Activated CD8-positive, alpha-beta memory T cell treated with anti-CD3 and anti-CD28 coated beads, Interleukin-2, amount 50 U/mL, for 48 hours (primary cell): ENCODE data around the gene REXO1.
A peak's percentile ranks its signal among the peaks of the same experiment; 100 is the strongest.
"Not testable (repeated sequence)": the region's sequence is repeated elsewhere in the genome, so short reads cannot be mapped to it uniquely, and the experiment has no call there.

Source experiments
- DNase-seq: peaks from one replicate; pipeline ENCODE4 v3.0.0-alpha.2; 2020

REXO1 gene

DNA sequence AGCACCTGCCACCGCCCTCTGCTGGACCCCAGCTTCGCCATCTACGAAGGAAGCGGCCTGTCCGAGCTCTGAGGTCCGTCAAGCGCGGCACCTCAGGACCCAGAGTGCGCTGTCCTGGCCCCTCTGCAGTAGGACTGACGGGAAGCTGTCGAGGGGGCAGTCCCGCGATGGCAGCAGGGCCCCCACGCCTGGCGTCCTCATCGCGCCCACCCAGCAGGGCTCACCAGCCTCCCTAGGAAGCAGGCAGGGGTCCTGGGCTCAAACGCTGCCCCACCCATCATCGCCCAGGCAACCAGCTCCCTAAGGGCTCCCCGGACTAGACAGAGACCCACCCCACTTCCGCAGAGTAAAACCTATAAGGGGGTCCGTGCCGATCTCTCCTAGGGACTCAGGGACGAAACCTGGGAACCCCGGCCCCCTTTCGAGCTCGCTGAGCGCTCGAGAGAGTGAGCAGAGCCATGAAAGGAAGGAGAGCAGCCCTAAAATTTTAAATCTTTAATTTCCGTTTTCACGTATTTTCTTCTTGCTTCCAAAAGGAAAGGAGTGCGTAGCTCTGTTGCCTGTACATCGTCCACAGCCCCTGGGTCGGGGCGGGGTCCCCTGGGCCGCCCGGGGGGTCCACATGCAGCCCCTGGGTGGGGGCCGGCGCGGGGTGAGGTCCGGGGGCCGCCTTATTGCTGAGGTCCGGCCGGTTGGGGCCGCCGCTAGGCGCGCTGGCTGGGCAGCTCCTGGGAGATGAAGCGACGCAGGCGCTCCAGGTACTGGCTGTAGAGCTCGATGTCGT lies 28.4 kb upstream of the REXO1 start:
- not testable (repeated sequence) for DNase-seq

- peak; percentile 94 for DNase-seq
Observed at GRCh38 chr19:1875646-1876495, 27.6 kb upstream of the REXO1 start.

- DNase-seq = not testable (repeated sequence)
Observed at GRCh38 chr19:1875265-1875645, 27.0 kb upstream of the REXO1 start.

- peak; percentile 61 for DNase-seq
Observed at GRCh38 chr19:1874554-1875185, 26.4 kb upstream of the REXO1 start.

DNA sequence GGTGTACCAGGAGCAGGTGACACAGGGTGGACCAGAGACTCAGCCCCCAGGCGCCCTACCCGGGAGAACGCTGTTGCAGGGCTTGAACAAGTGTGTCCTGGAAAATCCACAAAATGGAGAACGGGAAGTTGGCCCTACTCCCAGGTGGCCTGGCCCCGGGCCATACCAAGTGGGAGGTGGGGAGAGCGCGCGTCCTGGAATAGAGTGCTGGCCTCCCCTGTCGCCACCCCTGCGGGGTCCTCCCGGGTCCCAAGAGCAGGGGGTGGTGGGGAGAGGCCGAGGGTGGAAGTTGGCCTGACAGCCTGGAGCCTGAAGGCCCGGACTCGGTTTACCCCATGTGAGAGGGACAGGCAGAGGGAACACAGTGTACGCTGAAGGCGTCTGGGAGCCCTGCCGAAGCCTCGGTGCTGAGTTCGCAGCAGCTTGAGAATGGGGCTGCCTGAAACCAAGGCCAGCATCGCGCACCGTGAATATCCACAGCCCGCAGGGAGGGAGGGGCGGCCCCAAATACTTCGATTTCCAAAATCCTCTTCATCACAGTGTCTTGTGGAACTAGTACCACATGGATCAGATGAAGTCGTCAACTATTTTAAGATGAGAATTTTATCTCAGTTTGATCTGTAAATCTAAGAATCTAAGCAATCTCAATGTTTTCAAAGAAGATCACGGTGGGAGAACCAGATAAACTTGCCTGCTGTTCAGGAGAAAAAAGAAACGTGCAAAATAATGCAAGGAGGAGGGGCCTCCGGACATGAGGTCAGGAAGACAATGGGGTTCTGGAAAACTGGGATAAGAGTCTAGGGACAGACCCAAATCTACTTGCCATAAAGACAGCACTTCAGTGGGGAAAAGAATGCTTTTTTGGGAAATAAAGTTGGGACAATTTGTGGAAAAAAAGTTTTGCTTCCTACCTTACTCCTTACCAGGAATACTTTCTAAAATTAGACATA lies 25.5 kb upstream of the REXO1 start:
- DNase-seq = no peak

DNA sequence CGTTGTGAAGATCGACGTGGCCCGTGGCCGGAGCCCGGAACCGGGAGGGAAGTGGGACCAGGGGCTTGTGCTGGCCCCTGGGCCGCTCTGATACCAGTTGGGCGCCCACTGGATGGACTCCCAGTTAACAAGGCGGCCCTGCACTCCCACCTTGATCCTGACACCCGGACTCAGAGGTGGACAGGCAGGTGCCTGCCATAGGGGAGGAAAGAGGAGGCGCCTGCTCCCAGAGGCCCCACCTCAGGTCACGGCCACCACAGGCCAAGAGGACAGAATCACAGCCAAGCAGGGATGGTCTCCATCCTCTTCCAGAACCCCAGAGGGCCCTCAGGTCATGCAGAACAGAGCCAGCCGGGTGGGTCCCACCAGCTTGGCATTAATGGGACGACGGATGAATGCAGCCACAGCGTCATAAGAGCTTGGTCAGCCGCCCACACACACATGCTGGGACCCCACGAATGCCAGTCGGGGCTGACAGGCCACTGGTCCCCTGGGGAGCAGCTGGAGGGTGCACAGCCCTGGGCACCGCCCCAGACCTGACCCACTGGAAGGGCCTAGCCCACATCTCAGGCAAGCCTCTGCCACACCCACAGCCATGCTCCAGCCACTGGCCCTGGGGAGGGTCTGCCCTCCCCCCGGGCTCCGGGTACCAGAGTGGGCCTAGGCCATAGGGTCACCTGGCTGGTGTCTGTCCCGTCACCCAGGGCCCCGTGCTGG lies 24.7 kb upstream of the REXO1 start:
- DNase-seq = no peak

- DNase-seq = no peak
Observed at GRCh38 chr19:1871630-1872029, 23.3 kb upstream of the REXO1 start.

GRCh38 chr19:1871140-1871597 lies 22.9 kb upstream of the REXO1 start:
- DNase-seq = no peak

DNA sequence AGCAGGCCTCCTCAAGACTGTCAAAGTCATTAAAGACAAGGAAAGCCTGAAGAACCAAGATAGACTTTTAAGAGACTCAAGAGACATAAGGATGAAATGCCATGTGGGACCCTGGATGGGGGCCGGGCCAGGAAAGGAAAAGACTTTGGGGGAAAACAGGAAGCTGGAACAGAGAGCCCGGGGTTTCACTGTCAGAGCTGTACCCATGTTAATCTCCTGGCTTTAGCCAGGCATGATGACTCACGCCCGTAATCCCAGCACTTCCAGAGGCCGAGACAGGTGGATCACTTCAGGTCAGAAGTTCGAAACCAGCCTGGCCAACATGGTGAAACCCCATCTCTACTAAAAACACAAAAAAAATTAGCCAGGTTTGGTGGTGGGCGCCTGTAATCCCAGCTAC lies 20.7 kb upstream of the REXO1 start:
- no peak for DNase-seq

GRCh38 chr19:1867349-1867724 lies 19.1 kb upstream of the REXO1 start:
- no peak for DNase-seq

DNA sequence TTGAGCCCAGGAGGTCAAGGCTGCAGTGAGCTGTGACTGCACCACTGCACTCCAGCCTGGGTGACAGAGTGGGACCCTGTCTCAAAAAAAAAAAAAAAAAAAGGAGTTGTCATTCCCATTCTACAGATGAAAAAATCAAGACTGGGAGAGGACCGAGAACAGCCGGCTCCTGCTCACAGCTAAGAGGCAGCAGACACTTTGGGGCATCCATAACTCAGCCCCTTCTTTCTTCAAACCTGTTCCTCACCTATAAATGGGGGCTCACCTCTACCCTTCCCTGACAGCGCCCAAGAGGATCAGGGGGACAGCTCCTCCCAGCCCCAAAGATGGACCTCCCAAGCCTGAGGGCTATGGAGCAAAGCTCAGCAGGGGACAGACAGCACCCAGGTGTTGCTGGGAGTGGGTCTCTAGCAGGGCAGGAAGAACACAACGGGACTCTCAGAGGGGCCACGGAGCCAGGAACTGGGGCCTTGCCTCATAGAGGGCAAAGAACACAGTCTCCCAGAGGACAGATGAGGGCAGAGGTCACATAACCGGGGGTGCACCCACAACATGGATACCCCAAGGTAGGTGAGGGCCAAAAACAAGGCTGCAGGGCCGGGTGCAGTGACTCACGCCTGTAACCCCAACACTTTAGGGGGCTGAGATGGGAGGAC lies 18.5 kb upstream of the REXO1 start:
- no peak for DNase-seq

DNA sequence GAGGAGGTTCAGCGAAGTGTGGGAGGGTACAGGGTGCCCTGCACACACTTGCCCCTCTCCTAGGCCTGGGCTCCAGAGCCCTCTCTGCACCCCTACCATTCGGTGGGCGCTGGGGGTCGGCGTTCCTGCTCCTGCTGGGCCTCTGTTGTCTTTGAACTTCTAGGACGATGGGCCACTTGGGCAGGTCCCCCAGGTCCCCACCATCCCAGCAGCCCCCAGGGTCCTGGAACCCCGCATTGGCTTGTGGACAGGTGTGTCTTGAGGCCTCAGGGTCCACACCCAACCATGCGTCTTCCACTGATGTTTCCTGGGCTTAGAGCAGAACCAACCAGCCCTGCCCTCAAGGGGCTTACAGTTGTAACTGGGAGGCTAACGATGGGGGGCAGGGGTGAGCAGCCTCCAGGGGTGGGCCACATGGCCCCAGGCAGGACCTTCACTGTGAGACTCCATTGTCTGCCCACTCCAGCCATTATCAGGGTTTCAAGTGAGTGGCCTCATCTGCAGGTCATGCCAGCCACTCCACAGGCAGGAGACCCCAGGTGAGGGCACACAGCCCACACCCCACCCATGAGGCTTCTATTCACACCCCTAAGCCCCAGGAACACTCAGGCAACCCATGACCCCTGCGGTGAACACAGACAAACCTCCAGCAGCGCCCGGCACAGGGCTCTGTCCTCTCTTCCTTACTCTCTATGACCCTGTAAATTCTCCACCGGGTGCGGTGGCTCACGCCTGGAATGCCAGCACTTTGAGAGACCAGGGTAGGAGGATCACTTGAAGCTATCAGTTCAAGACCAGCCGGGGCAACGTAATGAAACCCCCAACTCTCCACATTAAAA lies 17.1 kb upstream of the REXO1 start:
- DNase-seq = no peak

- DNase-seq = peak; percentile 86
Observed at GRCh38 chr19:1864480-1865171, 16.3 kb upstream of the REXO1 start.

GRCh38 chr19:1863638-1864479 lies 15.6 kb upstream of the REXO1 start:
- DNase-seq = peak; percentile 98

DNA sequence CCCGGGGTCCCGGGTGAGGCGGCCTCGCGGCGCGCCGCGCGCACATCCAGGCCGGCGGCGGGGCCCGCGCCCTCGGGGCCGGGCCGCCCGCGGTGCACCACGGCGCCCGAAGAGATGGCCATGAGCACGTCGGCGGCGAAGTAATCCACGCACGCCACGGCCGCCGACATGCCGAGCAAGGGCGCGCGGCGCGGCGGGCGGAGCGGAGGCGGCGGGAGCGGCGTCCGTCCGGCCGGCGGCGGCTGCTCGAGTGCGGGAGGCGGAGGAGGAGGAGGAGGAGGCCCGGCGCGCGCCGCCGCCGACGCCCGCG lies 15.0 kb upstream of the REXO1 start, which contains the start of gene KLF16:
TSS of gene KLF16 (minus strand) at position 252 of the 310 bp plus-strand sequence. CDS start at position 170, 82 bp downstream.
- DNase-seq = no peak

GRCh38 chr19:1862424-1863327 lies 14.4 kb upstream of the REXO1 start:
- DNase-seq = peak; percentile 84

DNA sequence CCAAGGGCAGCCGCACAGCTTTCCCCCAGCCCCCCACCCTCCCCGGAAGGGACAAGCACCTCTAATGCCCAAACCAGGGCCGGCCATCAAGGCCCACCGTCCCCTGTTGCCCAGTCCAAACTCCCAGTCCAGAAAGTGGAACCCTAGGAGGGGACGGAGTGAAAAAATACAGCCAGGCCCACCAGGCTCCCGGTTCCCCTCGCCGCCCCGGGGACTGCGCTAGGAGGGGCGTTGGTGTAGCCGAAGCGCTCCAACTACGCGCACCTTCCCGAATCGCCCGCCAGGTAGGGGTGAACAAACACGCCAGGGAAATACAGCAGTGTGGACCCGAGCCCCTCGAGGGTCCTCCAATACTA lies 13.8 kb upstream of the REXO1 start:
- no peak for DNase-seq

DNA sequence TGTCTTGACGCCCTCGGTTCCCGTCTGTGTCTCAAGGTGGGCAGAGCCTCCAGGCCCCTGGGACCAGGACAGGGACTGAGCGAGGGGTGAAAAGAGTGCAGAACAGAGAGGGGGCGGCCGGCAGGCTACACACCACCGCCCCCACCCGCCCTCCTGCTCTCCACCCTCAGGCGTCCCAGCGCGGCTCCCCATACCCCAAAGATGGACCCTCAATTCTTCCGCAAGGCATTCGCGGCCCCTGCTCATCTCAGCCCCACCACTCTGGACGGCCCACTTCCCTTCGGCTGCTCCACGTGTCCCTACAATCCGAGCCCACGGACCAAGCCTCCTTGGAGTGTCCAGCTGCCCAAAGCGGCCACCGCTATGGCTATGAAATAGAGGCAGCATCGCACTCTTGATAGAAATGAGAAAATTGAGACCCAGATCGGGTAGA lies 13.3 kb upstream of the REXO1 start:
- no peak for DNase-seq
